Kidney (tissue), 14 donors: ENCODE data around the gene TENM4. TPM values are rescaled to one million over a fixed set of nuclear protein-coding genes. Genes with fewer than 3 reads are reported as not detected.

Experiments
- DNase-seq, 5 donors: peaks; one replicate each; pipeline ENCODE4 v3.0.0-alpha.2; 2013 to 2020
- FAIRE-seq: peaks from 2 replicates; lab custom pipeline; 2012; peaks lifted over from hg19 to GRCh38; lab: Jason Lieb, UNC
- H3K27ac ChIP-seq, 2 donors: one replicate each; pipeline ENCODE4 v1.7.0; 2013; ENCODE audit warnings: low read depth in 2 of 2, low read length in 2 of 2, inconsistent platforms in 1 of 2
- H3K27me3 ChIP-seq: one replicate; pipeline ENCODE4 v1.7.1; 2013; ENCODE audit warnings: low read length, inconsistent platforms; ENCODE audit not compliant: control insufficient read depth, insufficient read depth
- H3K36me3 ChIP-seq, 3 donors: one replicate each; pipeline versions ENCODE4 v1.7.0 to v1.7.1; 2013; ENCODE audit warnings: low read length in 3 of 3, control low read depth in 1 of 3, inconsistent platforms in 1 of 3; ENCODE audit not compliant: insufficient read depth in 3 of 3, control insufficient read depth in 2 of 3
- H3K4me1 ChIP-seq, 3 donors: one replicate each; pipeline versions ENCODE4 v1.7.0 to v1.7.1; 2013; ENCODE audit warnings: low read length in 3 of 3, inconsistent platforms in 1 of 3, low read depth in 1 of 3; ENCODE audit not compliant: control insufficient read depth in 2 of 3, insufficient read depth in 2 of 3
- H3K4me3 ChIP-seq, 3 donors: one replicate each; pipeline versions ENCODE4 v1.7.0 to v1.8.1; 2013; ENCODE audit warnings: low read length in 3 of 3, control low read depth in 1 of 3, inconsistent platforms in 1 of 3
- H3K9ac ChIP-seq, 3 donors: one replicate each; pipeline versions ENCODE4 v1.7.0 to v1.7.1; 2013; ENCODE audit warnings: low read length in 3 of 3, control low read depth in 1 of 3, inconsistent platforms in 1 of 3
- H3K9me3 ChIP-seq, 3 donors: one replicate each; pipeline versions ENCODE4 v1.7.0 to v1.7.1; 2013; ENCODE audit warnings: low read length in 3 of 3, control low read depth in 1 of 3, inconsistent platforms in 1 of 3; ENCODE audit not compliant: control insufficient read depth in 2 of 3, insufficient read depth in 1 of 3
- intact Hi-C: fragments of 100-400 bp; cut with DNase I; formaldehyde crosslinking; loops from one replicate; pipeline ENCODE4 v1.11.1; 2022
- polyA plus RNA-seq: library from polyadenylated mRNA; stranded (reverse); fragments of 350-450 nt; fragmentation: Illumina TruSeq; extraction: RNeasy Lipid Tissue Mini Kit (QIAGEN cat#74804); gene quantifications from one replicate; pipeline ENCODE4 v1.2.3, GENCODE V29; 2014; ENCODE audit warnings: low read depth, low replicate concordance; ENCODE audit not compliant: insufficient read depth
- total RNA-seq: library from RNA; stranded (reverse); fragmentation: NEBNext Ultra II Directional; extraction: Animal tissue kit (Norgen Biotek cat#: 25700); gene quantifications from one replicate; pipeline ENCODE4 v1.2.1, GENCODE V29; 2021
- TF ChIP-seq, protein P1 (sequence below): IDR thresholded peaks from 3 replicates; pipeline ENCODE4 v1.5.1; 2012; ENCODE audit warnings: mild to moderate bottlenecking, moderate library complexity, borderline replicate concordance; ENCODE audit not compliant: insufficient read depth; ENCODE audit errors: extremely low read depth
- donor health status: control.
- donor health status: control.
- donor health status: control.
- donor health status: control.
- donor health status: control.
- donor health status: DM: yes; HTN: yes; CAD: no.
- donor health status: Normal renal cell carcinoma (clear cell type).

TENM4 gene
- total and polyA plus RNA-seq, 2 donors from 2014 or later, result 0.34 to 31.0 TPM

DNA sequence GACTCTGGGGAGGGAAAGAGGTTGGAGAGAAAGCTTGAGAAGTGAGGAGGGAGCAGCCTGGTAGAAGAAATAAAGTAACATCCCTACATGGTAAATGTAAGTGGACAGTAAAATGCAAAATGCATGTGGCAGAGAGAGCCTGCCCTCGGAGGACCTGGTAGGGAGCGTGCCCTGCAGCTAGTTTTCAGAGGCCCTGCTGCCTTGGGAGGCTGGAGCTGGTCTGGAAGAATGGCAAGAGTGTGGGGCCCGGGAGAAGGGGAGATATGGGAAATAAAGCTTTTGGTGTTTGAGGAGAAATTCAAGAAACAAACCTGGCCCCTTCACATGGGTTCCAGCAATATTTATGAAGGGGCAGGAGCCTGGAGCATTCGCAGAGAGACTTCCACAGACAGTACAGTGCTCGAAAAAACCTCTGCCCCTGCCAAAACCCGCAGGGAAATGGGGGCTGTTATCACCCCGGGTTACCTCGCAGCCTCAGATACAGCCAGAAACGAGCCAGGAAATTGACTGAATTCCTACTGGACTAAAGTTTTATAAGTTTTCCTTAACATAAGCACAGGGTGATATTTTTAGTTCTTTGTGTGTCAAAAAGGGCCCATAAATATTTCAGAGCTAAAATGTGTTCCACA, 363.0 kb downstream of the TENM4 start:
- Histone ChIP-seq H3K36me3 (no peaks in the 10 kb centered on the region), H3K9me3 (no peaks in the 10 kb centered on the region), H3K4me1 (peaks cover 0 to 3% (median 2%) of the 10 kb centered on the region in 3 donors), H3K9ac (no peak overlapping the region), H3K27me3 (no peaks in the 10 kb centered on the region), H3K27ac (no peak overlapping the region), H3K4me3 (no peak overlapping the region)
- TF ChIP-seq, protein P1, sequence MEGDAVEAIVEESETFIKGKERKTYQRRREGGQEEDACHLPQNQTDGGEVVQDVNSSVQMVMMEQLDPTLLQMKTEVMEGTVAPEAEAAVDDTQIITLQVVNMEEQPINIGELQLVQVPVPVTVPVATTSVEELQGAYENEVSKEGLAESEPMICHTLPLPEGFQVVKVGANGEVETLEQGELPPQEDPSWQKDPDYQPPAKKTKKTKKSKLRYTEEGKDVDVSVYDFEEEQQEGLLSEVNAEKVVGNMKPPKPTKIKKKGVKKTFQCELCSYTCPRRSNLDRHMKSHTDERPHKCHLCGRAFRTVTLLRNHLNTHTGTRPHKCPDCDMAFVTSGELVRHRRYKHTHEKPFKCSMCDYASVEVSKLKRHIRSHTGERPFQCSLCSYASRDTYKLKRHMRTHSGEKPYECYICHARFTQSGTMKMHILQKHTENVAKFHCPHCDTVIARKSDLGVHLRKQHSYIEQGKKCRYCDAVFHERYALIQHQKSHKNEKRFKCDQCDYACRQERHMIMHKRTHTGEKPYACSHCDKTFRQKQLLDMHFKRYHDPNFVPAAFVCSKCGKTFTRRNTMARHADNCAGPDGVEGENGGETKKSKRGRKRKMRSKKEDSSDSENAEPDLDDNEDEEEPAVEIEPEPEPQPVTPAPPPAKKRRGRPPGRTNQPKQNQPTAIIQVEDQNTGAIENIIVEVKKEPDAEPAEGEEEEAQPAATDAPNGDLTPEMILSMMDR, result no peak
- intact Hi-C loops, result no loop called here
- DNase-seq (peak in 4 of 5 donors; percentile 47 to 82 (median 60)), FAIRE-seq (no peak)

- Histone ChIP-seq H3K27ac (no peak overlapping the region), H3K4me1 (peaks cover 0 to 3% (median 2%) of the 10 kb centered on the region in 3 donors), H3K9ac (no peak overlapping the region), H3K9me3 (no peaks in the 10 kb centered on the region), H3K27me3 (no peaks in the 10 kb centered on the region), H3K4me3 (no peak overlapping the region), H3K36me3 (no peaks in the 10 kb centered on the region)
- TF ChIP-seq, protein P1, result peak; percentile 48
- FAIRE-seq, result no peak
- intact Hi-C loops, result no loop called here
- no peak for DNase-seq
These were observed 364.2 kb downstream of the TENM4 start for GRCh38 chr11:79076526-79077115.

DNA sequence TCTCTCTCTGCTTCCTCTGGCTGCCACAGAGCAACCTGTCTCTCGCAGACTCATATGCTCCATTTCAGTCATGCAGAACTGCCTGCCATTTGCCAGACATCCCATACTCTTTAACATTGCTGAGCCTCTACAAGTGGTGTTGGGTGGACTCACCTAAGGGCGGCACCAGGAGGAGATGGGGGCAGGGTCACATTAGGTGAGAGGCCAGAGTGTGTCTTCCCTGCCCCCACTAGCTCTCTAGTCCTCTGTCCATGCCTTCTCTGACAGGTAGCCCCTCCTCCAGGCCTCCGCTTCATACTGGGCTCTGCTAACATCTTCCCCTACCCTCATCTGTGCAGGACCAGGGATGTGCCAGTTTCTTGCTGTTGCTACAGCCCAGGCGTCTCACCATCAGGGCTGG, 366.3 kb downstream of the TENM4 start:
- H3K4me3 ChIP-seq, result no peak overlapping the region
- no peak for DNase-seq
- no peak overlapping the region for H3K9ac ChIP-seq
- intact Hi-C loops, result no loop called here
- TF ChIP-seq, protein P1, result no peak
- H3K4me1 ChIP-seq, result peaks cover 0 to 2% (median 0%) of the 10 kb centered on the region in 3 donors
- H3K27ac ChIP-seq, result no peak overlapping the region
- no peak for FAIRE-seq
- no peaks in the 10 kb centered on the region for H3K27me3 ChIP-seq
- H3K36me3 ChIP-seq, result no peaks in the 10 kb centered on the region
- H3K9me3 ChIP-seq, result no peaks in the 10 kb centered on the region
